NCI-H1105 (cell line): Measurements from ENCODE around the gene ADM5.
"Not testable (repeated sequence)": the region's sequence is repeated elsewhere in the genome, so short reads cannot be mapped to it uniquely, and the experiment has no call there.

Experiments
- DNase-seq: peaks from one replicate; lab custom pipeline; 2025; lab: John Stamatoyannopoulos, UW

Gene ADM5

DNA sequence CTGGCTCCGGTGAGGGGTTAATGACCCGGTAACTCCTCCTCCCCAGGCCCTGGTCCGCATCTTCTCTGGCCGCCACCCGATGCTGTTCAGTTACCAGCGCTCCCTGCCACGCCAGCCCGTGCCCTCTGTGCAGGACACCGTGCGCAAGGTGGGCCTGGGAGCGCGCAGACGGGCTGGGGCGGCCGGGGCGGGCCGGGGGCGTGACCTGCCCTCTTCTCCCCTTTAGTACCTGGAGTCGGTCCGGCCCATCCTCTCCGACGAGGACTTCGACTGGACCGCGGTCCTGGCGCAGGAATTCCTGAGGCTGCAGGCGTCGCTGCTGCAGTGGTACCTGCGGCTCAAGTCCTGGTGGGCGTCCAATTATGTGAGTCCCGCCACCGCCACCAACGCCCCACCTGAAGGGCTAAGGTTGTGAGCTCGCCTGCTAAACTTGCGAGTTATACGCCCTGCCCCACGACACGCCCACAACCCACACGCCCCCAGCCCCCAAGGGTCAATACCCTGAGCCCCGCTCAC is 11.9 kb downstream of the ADM5 start:
- DNase-seq, result no peak

DNA sequence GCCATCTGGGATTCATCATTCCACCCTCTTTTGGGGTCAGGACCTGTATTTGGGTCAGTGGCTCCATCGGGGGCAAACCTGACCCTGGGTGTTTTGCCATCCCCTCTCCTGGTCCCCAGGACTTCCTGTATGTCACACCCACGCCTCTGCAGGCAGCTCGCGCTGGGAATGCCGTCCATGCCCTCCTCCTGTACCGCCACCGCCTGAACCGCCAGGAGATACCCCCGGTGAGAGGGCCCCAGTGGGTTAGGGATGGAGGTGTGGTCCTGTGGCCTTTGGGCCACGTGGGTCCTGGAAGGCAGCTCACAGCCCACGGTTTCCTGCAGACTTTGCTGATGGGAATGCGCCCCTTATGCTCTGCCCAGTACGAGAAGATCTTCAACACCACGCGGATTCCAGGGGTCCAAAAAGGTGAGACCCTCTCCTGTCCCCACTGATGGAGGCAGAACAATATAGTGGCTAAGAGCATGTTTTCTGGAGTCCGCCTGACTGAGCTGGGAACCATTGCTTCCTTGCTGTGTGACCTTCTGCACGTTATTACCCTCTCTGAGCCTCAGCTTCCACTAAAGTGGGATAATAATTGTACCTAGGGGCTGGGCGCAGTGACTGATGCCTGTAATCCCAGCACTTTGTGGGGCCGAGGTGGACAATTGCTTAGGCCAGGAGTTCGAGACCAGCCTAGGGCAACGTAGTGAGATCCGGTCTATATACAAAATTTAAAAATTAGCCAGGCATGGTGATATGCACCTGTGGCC is 15.7 kb downstream of the ADM5 start:
- DNase-seq, result no peak

DNA sequence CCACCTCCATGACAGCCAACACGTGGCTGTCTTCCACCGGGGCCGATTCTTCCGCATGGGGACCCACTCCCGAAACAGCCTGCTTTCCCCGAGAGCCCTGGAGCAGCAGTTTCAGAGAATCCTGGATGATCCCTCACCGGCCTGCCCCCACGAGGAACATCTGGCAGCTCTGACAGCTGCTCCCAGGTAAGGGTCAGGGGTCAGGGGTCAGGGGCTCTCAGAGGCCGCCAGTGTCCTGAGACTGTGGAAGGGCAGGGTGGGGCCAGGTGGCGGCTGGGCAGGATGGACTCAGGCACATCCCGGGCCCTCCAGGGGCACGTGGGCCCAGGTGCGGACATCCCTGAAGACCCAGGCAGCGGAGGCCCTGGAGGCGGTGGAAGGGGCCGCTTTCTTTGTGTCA is 16.5 kb downstream of the ADM5 start:
- no peak for DNase-seq

DNA sequence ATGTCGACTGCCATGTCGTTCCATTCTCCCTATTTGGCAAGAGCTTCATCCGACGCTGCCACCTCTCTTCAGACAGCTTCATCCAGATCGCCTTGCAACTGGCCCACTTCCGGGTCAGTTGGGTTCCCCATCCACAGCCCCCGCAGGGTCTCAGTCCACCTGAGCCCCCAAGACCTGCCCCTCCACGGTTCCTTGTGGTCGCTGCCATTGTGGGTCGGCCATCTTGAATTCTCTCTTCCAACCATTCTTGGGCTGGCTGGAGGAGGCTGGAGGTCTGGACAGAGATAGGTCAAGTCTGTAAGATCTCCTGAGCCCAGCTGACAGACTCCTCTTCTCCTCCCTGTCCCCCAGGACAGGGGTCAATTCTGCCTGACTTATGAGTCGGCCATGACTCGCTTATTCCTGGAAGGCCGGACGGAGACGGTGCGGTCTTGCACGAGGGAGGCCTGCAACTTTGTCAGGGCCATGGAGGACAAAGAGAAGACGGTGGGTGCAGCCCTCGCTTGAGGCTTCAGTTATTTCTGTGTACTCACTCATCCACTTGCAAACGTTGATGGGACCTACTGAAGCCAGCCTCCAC is 21.1 kb downstream of the ADM5 start:
- DNase-seq, result no peak

DNA sequence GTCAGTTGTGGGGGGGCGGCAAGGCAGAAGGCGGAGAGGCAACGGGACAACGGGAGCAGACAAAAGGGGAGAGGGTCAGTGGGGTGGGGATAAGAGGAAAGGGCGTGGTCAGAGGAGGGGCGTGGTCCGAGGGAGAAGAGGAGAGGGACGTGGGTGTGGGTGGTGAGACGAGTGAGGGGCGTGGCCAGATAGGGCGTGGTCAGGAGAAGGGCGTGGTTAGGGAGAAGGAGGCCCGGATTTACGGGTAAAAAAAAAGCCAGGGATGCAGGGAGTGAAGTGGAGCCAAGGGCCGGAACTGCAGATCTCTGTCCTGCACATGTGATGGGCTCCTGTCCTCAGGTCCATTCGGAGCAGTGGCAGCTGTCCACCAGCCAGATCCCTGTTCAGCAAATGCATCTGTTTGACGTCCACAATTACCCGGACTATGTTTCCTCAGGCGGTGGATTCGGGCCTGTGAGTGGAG is 23.0 kb downstream of the ADM5 start:
- DNase-seq, result no peak

DNA sequence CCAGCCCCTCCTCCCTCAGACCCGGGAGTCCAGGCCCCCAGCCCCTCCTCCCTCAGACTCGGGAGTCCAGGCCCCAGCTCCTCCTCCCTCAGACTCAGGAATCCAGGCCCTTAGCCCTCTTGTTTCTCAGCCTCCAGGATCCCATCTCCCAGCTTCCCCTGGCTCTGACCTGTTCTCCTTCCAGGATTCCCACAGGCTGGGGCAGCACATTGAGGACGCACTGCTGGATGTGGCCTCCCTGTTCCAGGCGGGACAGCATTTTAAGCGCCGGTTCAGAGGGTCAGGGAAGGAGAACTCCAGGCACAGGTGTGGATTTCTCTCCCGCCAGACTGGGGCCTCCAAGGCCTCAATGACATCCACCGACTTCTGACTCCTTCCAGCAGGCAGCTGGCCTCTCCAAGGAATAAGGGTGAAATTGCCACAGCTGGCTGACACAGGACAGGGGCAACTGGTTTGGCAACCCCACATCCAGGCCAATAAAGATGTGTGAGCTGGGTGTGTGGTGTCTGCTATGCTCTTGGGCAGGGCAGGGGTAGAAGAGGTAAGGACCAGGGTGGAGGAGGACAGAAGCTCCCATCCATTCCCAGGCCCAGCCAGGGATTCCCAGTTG is 23.9 kb downstream of the ADM5 start:
- DNase-seq, result no peak

DNA sequence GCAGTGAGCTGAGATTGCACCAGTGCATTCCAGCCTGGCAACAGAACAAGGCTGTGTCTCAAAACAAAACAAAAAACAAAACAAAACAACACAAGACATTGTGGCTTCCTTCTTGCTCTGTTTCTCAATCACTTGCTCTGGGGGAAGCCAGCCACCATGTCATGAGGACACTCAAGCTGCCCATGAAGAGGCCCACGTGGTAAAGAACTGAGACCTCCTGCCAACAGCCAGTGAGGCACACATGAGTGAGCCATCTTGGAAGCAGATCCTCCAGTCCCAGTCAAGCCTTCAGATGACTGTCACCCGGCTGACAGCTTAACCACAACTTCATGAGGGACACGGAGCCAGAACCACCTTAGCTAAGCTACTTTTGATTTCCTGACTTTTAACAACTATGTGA is 26.8 kb downstream of the ADM5 start:
- DNase-seq, result no peak

DNA sequence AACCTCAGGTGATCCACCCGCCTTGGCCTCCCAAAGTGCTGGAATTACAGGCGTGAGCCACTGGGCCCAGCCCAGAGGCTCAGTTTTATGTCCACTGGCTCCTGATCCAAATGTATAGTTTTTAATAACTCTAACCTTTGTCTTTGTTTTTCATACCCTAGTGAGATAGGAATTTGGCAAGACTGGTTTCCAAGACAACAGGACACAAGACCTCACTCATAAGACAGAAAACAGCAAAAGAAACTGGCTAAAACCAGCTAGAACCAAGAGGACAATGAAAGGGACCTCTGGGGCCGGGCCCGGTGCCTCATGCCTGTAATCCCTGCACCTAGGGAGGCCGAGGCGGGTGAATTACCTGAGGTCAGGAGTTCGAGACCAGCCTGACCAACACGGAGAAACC is 29.1 kb downstream of the ADM5 start:
- DNase-seq, result no peak

DNA sequence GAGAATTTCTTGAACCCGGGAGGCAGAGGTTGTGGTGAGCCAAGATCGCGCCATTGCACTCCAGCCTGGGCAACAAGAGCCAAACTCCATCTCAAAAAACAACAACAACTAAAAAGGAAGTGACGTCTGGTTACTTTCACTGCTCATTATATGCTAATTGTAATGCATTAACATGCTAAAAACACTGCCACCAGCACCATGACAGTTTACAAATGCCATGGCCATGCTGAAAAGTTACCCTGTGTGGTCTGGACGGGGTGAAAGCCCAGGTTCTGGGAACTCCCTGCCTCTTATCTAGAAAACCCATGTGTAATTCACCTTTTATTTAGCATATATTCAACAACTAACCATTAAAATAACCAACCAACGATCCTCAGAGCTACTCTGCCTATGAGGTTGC is 29.6 kb downstream of the ADM5 start:
- DNase-seq, result no peak

DNA sequence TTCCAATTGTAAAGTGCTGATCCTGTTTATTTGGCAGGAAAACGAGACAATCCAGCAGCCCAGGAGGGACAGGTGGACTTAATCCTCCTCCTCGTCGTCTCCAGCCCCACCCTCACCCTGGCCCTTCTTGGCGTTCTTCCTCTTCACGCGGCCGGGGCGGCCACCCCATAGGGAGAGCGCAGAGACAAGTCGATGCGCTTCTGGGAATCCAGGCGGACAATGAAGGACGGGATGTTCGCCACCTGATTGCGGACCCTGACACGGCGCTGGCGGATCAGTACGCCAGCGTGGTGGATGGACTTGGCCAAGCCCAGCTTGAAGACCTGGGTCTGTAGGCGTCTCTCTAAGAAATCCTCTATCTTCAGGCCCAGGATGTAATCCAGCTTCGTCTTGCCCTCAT is 30.0 kb downstream of the ADM5 start:
- DNase-seq, result not testable (repeated sequence)

DNA sequence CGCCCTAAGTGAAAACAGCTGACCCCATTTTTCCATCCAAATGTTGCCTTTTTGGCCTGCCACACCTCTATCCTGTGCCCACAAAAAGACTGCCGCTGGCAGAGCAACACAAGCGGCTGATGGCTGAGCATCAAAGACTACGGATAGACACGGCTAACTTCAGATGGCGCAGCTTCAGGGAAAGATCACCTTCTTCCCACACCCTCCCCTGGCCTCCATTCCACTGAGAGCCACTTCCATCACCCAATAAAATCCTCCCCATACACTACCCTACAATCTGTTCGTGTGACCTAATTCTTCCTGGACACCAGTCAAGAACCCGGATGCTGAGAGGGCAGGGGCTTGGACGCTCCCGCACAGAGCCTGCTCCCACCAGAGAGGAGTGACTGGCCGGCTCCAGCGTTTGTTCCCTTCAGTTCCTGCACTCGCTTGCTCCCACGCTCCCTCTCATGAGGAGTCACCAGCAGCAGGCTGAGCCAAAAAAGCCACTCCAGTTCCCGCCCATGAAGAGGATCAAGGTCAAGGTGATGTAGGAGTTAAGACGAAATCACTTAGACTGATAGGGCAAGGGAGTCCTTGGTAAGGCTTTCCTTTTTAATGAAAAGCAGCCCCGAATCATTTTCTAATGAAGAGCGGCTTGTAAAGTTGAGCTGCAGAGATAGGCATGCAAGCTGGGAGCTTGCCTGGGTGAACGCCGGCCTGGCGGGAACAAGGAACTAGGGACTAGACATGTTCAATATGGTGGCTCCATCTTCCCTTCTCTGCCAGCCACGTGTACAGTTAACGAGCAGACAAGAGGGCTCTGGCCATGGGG is 38.0 kb downstream of the ADM5 start:
- no peak for DNase-seq

DNA sequence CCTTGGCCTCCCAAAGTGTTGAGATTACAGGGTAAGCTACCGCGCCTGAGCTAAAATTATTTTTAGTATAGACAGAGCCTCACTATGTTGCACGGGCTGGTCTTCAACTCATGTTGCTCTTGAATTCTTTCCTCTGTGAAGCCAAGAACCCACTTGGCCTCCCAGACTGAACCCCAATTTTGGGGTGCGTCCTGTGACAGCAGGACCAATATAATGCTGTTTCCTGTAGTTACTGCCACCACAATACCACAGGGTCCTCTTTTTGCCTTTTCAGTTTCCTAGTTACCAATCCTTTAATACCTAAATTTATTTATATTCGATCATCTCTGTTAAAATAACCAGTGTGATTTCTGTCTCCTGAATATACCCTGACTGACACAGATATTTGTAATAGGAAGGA is 40.8 kb downstream of the ADM5 start:
- DNase-seq, result no peak

DNA sequence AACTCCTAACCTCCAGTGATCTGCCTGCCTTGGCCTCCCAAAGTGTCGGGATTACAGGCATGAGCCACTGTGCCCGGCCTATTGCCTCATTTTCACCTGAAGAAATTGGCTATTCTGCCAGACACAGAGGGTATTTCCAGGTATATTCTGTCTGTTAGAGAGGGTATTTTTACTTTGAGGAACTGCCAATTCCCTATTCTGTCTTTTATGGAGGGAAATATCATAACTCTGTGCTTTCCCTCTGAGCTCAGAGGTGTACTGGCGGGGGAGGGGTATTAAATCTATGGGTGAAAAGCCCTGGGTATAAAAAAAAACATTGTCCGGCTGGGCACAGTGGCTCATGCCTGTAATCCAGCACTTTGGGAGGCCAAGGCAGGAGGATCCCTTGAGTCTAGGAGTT is 48.9 kb downstream of the ADM5 start:
- no peak for DNase-seq

DNA sequence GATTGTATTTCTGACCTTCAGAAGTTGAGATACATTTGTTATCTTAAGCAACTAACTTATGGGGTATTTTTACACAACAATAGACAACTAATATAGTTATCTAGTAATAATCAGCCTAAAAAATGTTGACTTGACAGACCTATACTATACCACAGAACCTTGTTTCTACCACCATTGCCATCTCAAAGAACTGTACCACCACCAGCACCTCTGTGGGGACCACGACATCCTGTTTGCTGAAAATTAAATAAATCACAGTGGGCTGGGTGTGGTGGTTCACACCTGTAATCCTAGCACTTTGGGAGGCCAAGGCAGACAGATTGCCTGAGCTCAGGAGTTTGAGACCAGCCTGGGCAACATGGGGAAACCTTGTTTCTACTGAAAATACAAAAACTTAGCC is 49.7 kb downstream of the ADM5 start:
- DNase-seq, result no peak

DNA sequence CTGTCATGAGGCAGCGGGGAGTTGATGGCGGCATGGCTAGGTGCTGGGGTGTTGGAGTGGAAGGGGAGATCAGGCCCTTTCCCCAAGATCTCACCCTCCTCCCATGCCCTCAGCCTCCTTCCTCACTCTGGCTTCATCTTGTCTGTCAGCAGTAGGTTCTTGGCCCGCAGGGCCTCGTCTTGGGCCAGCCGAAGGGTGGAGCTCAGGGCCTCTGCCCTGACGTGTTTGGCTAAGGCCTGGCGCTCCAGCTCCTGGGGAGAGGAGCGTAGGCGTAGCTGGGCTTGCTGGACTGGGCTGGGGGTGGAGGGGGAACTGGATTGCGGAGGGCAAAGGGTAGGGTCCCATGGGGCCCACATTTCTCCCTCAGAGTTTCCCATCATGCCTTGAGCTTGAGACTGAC is 50.5 kb downstream of the ADM5 start:
- DNase-seq, result no peak
